ELR (cell line): ENCODE results near the gene CCDC12.

Experiments
- DNase-seq: peaks from one replicate; pipeline ENCODE4 v3.0.0-alpha.2; 2015; ENCODE audit warnings: low read depth

Gene CCDC12

DNA sequence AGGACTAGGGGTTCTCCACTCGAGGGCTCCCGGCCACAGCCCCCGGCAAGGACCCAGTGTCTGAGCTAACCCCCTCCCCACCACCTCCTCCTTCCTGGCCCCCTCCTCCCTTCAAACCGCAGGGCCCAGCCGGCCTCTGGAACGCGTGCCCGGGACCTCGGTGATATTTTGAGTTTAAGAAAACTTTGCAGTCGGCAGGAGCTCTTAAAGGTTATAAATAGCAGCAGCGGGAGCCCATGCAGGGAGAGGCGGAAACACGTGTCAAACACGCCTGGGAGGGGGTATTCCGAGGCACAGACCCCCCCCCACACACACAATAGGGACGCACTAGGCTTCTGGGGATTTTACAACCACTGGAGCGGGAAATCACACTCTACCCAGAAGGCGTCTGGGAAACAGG lies 102.1 kb downstream of the CCDC12 start:
- no peak for DNase-seq

DNA sequence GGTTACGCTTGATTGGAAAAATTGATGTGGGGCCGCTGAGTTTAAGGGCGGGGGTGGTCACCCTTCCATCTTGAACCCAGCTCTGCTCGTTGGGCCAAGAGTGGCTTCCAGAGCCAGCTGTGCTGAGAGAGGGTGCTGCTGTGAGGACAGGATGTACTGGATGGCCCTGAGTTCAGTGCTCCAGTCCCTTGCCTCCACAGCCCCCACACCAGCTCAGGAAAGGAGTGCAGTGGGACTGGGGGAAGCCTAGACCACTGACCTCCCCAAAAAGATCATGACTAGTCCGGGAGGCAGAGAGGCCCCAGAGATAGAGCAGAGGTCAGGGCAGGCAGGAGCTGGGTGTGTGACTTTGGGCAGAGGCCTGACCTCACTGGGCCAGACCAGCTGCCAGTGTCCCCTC lies 103.0 kb downstream of the CCDC12 start:
- no peak for DNase-seq
